HepG2 (cell line): ENCODE measurements around the gene TLCD1. TPM values are rescaled to one million over a fixed set of nuclear protein-coding genes. Genes with fewer than 3 reads are reported as not detected.

ENCODE experiments used
- CHD2 ChIP-seq: IDR thresholded peaks from 2 replicates; pipeline ENCODE4 v1.6.1; 2011; ENCODE audit warnings: low read depth, low read length, improper control_type of control experiment
- FIP1L1 ChIP-seq: fragments of 200-400 bp; formaldehyde crosslinking; IDR thresholded peaks from 2 replicates; pipeline ENCODE4 v1.6.1; 2018; ENCODE audit warnings: low read depth, mild to moderate bottlenecking, low read length, moderate library complexity, borderline replicate concordance; ENCODE audit not compliant: insufficient read depth
- HDAC1 ChIP-seq: sonication (generic); formaldehyde crosslinking; IDR thresholded peaks from 2 replicates; pipeline ENCODE4 v1.5.1; 2020; ENCODE audit warnings: mild to moderate bottlenecking, missing genetic modification reagents
- HNRNPUL1 ChIP-seq: fragments of 200-400 bp; formaldehyde crosslinking; IDR thresholded peaks from 2 replicates; pipeline ENCODE4 v1.6.1; 2017; ENCODE audit warnings: low read depth, mild to moderate bottlenecking, low read length, moderate library complexity
- MBD4 ChIP-seq: IDR thresholded peaks from 2 replicates; pipeline ENCODE4 v1.6.1; 2012; ENCODE audit warnings: low read length, inconsistent platforms, borderline replicate concordance
- MTA1 ChIP-seq: sonication (generic); formaldehyde crosslinking; IDR thresholded peaks from 2 replicates; pipeline ENCODE4 v1.4.0; 2020; ENCODE audit warnings: missing genetic modification reagents, mild to moderate bottlenecking, borderline replicate concordance
- SMC3 ChIP-seq: IDR thresholded peaks from 2 replicates; pipeline ENCODE4 v1.6.1; 2011; ENCODE audit warnings: low read length, improper control_type of control experiment
- TCF12 ChIP-seq, 2 experiments: fragments of 450-650 bp in 1 of 2; sonication (generic) in 1 of 2; formaldehyde crosslinking in 1 of 2; IDR thresholded peaks; 2 replicates each; pipeline versions ENCODE4 v1.6.1 to v1.8.0; 2017 to 2022; ENCODE audit warnings: antibody characterized with exemption in 1 of 2, mild to moderate bottlenecking in 1 of 2, missing genetic modification reagents in 1 of 2, moderate library complexity in 1 of 2
- TCF7L2 ChIP-seq: IDR thresholded peaks from 2 replicates; pipeline ENCODE4 v1.6.1; 2011; ENCODE audit warnings: mild to moderate bottlenecking, low read depth, low read length, moderate library complexity
- YEATS4 ChIP-seq: sonication (generic); formaldehyde crosslinking; IDR thresholded peaks from 2 replicates; pipeline ENCODE4 v1.4.0; 2020; ENCODE audit warnings: missing genetic modification reagents, borderline replicate concordance
- ZFP36L2 ChIP-seq: sonication (generic); formaldehyde crosslinking; IDR thresholded peaks from 2 replicates; pipeline ENCODE4 v1.4.0; 2020; ENCODE audit warnings: missing genetic modification reagents
- ZFY ChIP-seq: sonication (generic); formaldehyde crosslinking; IDR thresholded peaks from 2 replicates; pipeline ENCODE4 v1.4.0; 2020; ENCODE audit warnings: missing genetic modification reagents
- ZHX2 ChIP-seq, 2 experiments: sonication (generic) in 1 of 2; formaldehyde crosslinking in 1 of 2; IDR thresholded peaks; 2 replicates each; pipeline versions ENCODE4 v1.6.1 to v1.9.0; 2014 to 2022; ENCODE audit warnings: antibody characterized with exemption in 1 of 2, borderline replicate concordance in 1 of 2, inconsistent platforms in 1 of 2, low read depth in 1 of 2, missing genetic modification reagents in 1 of 2
- ZNF18 ChIP-seq: sonication (generic); formaldehyde crosslinking; IDR thresholded peaks from 2 replicates; pipeline ENCODE4 v1.8.0; 2022; ENCODE audit warnings: mild to moderate bottlenecking, missing genetic modification reagents; ENCODE audit not compliant: insufficient replicate concordance
- ZNF354B ChIP-seq: sonication (generic); formaldehyde crosslinking; IDR thresholded peaks from 2 replicates; pipeline ENCODE4 v1.8.0; 2022; ENCODE audit warnings: mild to moderate bottlenecking, missing genetic modification reagents
- ZNF777 ChIP-seq: sonication (generic); formaldehyde crosslinking; IDR thresholded peaks from 2 replicates; pipeline ENCODE4 v1.4.0; 2020; ENCODE audit warnings: missing genetic modification reagents
- ZSCAN20 ChIP-seq: sonication (generic); formaldehyde crosslinking; IDR thresholded peaks from 2 replicates; pipeline ENCODE4 v1.4.0; 2020; ENCODE audit warnings: missing genetic modification reagents, mild to moderate bottlenecking, borderline replicate concordance
- polyA plus RNA-seq, 8 experiments: library from polyadenylated mRNA; depleted of rRNA in 3 of 8; stranded (reverse) in 7 of 8; unstranded in 1 of 8; fragments of >200 nt; fragmentation: Illumina TruSeq in 4 of 8; extraction: Trizol in 4 of 8; gene quantifications; 2 replicates each; pipeline versions ENCODE4 v1.2.1 to v1.2.3, GENCODE V29; 2011 to 2016; ENCODE audit warnings: low read depth in 4 of 8, missing spikeins in 1 of 8, mixed read lengths in 1 of 8; ENCODE audit not compliant: insufficient read depth in 1 of 8
- total RNA-seq, 5 experiments: library from RNA; depleted of rRNA; stranded (reverse); fragments of >200 nt; fragmentation: Illumina TruSeq; extraction: Trizol; gene quantifications; 2 replicates each; pipeline ENCODE4 v1.2.3, GENCODE V29; 2016; ENCODE audit warnings: low read depth in 1 of 5
- TF ChIP-seq, protein P1 (sequence below): sonication (generic); formaldehyde crosslinking; IDR thresholded peaks from 2 replicates; pipeline ENCODE4 v1.5.1; 2020; ENCODE audit warnings: mild to moderate bottlenecking, missing genetic modification reagents

Gene TLCD1
- total and polyA plus RNA-seq, 2 of the 13 experiments (the other 11 are each of a cell fraction or from before 2014, with no cell fraction given): 14.9 to 19.6 TPM

DNA sequence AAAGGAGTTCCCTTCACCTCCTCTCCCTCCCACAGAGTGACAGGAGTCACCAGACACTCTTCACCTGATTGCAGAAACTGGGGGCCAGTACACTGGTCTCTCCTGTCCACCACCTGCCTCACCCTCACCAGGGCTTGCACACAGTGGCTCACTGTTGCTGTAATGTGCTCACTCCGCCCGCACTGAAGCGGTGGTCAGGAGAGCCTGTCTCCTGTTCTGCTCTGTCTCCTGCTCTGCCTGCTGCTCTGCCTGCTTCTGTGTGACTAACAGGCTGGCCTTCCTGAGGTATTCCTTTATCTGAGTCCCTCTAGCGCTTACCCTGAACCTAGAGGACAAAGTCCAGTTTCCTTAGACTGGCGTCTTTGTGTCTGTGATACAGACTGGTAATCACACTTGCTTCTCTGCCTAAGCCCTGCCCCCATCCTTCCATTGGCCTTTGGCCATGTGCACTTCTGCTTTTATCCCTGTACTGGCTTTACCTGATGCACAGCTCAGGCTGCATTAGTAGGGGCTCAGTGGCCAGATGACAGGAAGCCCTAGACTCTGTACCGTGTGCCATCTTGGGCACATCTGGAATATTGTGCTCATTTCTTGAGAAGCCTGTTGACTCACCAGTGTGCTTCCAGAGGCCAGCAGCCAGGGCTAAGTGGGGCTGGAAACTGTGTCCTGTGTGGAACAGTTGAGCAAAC is 27.6 kb downstream of the TLCD1 start (continued):
- no peak for TF ChIP-seq FIP1L1
- peak; percentile 87 for TF ChIP-seq HDAC1 (CRISPR knock-in tag)
- TF ChIP-seq YEATS4 (CRISPR knock-in tag): peak; percentile 60; the same call in 1 of the 2 replicates
- TF ChIP-seq, protein P1, sequence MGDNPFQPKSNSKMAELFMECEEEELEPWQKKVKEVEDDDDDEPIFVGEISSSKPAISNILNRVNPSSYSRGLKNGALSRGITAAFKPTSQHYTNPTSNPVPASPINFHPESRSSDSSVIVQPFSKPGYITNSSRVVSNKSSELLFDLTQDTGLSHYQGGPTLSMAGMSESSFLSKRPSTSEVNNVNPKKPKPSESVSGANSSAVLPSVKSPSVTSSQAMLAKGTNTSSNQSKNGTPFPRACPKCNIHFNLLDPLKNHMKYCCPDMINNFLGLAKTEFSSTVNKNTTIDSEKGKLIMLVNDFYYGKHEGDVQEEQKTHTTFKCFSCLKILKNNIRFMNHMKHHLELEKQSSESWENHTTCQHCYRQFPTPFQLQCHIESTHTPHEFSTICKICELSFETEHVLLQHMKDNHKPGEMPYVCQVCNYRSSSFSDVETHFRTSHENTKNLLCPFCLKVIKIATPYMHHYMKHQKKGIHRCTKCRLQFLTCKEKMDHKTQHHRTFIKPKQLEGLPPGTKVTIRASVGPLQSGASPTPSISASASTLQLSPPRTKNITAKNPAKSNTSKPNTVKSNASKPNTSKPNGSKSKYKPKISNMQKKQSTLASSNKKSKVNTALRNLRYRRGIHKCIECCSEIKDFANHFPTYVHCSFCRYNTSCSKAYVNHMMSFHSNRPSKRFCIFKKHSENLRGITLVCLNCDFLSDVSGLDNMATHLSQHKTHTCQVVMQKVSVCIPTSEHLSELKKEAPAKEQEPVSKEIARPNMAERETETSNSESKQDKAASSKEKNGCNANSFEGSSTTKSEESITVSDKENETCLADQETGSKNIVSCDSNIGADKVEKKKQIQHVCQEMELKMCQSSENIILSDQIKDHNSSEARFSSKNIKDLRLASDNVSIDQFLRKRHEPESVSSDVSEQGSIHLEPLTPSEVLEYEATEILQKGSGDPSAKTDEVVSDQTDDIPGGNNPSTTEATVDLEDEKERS (CRISPR knock-in tag): peak; percentile 92
- no peak for TF ChIP-seq ZSCAN20
- no peak for TF ChIP-seq TCF12 (IDR thresholded peaks at IDR 0.05)
- no peak for TF ChIP-seq TCF12 (CRISPR knock-in tag; IDR thresholded peaks at IDR 0.05)
- no peak; the same call in 1 of the 2 replicates for TF ChIP-seq ZHX2 (IDR thresholded peaks at IDR 0.05; ENCODE audit: low read depth)
- TF ChIP-seq ZHX2 (CRISPR knock-in tag; IDR thresholded peaks at IDR 0.05; ENCODE audit: borderline replicate concordance): no peak
- TF ChIP-seq ZFP36L2: no peak
- TF ChIP-seq ZNF354B (CRISPR knock-in tag): no peak
- TF ChIP-seq CHD2: peak; percentile 39; the same call in 1 of the 2 replicates
- TF ChIP-seq HNRNPUL1: no peak
- no peak for TF ChIP-seq MBD4
- TF ChIP-seq SMC3: peak; percentile 17; the same call in 1 of the 2 replicates
- peak; percentile 24; the same call in 1 of the 2 replicates for TF ChIP-seq ZNF777 (CRISPR knock-in tag)
- peak; percentile 91 for TF ChIP-seq ZNF18
- TF ChIP-seq ZFY (CRISPR knock-in tag): peak; percentile 60
- peak; percentile 85 for TF ChIP-seq MTA1 (CRISPR knock-in tag)
- TF ChIP-seq TCF7L2: no peak
